ENCODE results near the gene GRXCR2. TPM values are rescaled to one million over a fixed set of nuclear protein-coding genes. Genes with fewer than 3 reads are reported as not detected.

GRXCR2 gene
- total and polyA plus RNA-seq, 2 of the 13 experiments (the other 11 are each of a cell fraction or from before 2014, with no cell fraction given), result not detected

DNA sequence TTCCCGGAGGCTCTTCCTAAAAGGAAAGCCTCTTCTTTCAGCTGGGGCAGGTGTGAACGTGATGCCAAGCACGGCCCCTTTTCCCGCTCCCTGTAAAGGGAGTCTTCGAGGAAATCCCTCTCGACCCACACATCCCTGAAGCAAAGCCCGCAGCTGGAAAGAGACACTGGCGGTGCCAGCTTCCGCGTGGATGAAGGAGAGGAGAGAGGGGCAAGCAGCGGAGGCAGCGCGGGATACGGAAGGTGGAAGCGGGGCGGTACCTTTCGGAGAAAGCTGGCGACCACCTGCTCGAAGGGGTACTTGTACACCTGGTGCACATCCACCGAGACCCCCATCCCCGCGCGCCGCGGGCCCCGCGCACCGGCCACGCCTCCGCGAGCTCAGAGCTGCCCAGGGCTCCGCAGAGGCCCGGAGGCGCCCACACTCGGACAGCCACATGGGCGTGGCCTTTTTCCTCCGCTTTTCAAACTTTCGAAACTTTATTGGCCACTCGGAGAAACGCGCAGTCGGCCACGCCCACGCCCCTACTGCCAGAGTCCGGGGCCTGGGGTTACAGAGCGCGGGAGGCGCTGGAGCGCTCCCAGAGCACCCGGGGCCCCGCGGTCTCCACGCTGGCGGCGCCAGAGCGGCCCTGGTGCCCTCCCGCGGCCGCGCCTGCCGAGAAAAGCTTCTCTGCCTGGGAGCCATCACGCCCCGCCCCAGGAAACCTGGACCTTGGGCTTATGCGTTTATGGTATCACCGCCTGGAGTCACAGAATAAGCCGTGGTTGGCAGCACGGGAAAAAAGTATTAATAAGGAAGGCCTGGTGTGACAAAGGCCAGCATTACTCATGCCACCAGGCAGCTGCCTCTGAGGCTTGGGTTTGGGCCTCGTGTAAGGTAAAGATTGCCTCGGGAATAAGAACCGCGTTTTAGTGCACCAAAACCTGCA is 37.6 kb downstream of the GRXCR2 start, which contains the start of gene PRELID2 (continued):
- TF ChIP-seq, protein P1, sequence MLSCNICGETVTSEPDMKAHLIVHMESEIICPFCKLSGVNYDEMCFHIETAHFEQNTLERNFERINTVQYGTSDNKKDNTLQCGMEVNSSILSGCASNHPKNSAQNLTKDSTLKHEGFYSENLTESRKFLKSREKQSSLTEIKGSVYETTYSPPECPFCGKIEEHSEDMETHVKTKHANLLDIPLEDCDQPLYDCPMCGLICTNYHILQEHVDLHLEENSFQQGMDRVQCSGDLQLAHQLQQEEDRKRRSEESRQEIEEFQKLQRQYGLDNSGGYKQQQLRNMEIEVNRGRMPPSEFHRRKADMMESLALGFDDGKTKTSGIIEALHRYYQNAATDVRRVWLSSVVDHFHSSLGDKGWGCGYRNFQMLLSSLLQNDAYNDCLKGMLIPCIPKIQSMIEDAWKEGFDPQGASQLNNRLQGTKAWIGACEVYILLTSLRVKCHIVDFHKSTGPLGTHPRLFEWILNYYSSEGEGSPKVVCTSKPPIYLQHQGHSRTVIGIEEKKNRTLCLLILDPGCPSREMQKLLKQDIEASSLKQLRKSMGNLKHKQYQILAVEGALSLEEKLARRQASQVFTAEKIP (CRISPR knock-in tag; IDR thresholded peaks at IDR 0.05; ENCODE audit: borderline replicate concordance), result no peak
- TF ChIP-seq ZNF260 (CRISPR knock-in tag; IDR thresholded peaks at IDR 0.05; ENCODE audit: borderline replicate concordance, low read depth) (no peak), GTF3A (CRISPR knock-in tag; conservative IDR thresholded peaks at IDR 0.05) (peak; percentile 67; the same call in 1 of the 2 replicates), MBD4 (IDR thresholded peaks at IDR 0.05; ENCODE audit: borderline replicate concordance, low read length) (no peak), IRX3 (CRISPR knock-in tag; IDR thresholded peaks at IDR 0.05; ENCODE audit: borderline replicate concordance, low read depth) (peak; percentile 73; the same call in 1 of the 2 replicates), ARID2 (CRISPR knock-in tag; IDR thresholded peaks at IDR 0.05; ENCODE audit: borderline replicate concordance) (peak; percentile 97), ZNF124 (CRISPR knock-in tag; IDR thresholded peaks at IDR 0.05) (peak; percentile 84), MAZ (IDR thresholded peaks at IDR 0.05; ENCODE audit: borderline replicate concordance, low read depth, low read length) (no peak), MAZ (CRISPR knock-in tag; IDR thresholded peaks at IDR 0.05; ENCODE audit: low read depth) (peak; percentile 85), ZNF670 (CRISPR knock-in tag; IDR thresholded peaks at IDR 0.05; ENCODE audit: borderline replicate concordance) (0 out of 2 replicates have a peak, but pooled peaks have one; percentile 36), TBX2 (CRISPR knock-in tag; IDR thresholded peaks at IDR 0.05; ENCODE audit: borderline replicate concordance) (peak; percentile 80; the same call in 1 of the 2 replicates)
- TF ChIP-seq, protein P2, sequence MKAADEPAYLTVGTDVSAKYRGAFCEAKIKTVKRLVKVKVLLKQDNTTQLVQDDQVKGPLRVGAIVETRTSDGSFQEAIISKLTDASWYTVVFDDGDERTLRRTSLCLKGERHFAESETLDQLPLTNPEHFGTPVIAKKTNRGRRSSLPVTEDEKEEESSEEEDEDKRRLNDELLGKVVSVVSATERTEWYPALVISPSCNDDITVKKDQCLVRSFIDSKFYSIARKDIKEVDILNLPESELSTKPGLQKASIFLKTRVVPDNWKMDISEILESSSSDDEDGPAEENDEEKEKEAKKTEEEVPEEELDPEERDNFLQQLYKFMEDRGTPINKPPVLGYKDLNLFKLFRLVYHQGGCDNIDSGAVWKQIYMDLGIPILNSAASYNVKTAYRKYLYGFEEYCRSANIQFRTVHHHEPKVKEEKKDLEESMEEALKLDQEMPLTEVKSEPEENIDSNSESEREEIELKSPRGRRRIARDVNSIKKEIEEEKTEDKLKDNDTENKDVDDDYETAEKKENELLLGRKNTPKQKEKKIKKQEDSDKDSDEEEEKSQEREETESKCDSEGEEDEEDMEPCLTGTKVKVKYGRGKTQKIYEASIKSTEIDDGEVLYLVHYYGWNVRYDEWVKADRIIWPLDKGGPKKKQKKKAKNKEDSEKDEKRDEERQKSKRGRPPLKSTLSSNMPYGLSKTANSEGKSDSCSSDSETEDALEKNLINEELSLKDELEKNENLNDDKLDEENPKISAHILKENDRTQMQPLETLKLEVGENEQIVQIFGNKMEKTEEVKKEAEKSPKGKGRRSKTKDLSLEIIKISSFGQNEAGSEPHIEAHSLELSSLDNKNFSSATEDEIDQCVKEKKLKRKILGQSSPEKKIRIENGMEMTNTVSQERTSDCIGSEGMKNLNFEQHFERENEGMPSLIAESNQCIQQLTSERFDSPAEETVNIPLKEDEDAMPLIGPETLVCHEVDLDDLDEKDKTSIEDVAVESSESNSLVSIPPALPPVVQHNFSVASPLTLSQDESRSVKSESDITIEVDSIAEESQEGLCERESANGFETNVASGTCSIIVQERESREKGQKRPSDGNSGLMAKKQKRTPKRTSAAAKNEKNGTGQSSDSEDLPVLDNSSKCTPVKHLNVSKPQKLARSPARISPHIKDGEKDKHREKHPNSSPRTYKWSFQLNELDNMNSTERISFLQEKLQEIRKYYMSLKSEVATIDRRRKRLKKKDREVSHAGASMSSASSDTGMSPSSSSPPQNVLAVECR (CRISPR knock-in tag; IDR thresholded peaks at IDR 0.05; ENCODE audit: borderline replicate concordance), result peak; percentile 85
- TF ChIP-seq, protein P3, sequence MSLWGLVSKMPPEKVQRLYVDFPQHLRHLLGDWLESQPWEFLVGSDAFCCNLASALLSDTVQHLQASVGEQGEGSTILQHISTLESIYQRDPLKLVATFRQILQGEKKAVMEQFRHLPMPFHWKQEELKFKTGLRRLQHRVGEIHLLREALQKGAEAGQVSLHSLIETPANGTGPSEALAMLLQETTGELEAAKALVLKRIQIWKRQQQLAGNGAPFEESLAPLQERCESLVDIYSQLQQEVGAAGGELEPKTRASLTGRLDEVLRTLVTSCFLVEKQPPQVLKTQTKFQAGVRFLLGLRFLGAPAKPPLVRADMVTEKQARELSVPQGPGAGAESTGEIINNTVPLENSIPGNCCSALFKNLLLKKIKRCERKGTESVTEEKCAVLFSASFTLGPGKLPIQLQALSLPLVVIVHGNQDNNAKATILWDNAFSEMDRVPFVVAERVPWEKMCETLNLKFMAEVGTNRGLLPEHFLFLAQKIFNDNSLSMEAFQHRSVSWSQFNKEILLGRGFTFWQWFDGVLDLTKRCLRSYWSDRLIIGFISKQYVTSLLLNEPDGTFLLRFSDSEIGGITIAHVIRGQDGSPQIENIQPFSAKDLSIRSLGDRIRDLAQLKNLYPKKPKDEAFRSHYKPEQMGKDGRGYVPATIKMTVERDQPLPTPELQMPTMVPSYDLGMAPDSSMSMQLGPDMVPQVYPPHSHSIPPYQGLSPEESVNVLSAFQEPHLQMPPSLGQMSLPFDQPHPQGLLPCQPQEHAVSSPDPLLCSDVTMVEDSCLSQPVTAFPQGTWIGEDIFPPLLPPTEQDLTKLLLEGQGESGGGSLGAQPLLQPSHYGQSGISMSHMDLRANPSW (CRISPR knock-in tag; IDR thresholded peaks at IDR 0.05; ENCODE audit: borderline replicate concordance), result peak; percentile 80; the same call in 1 of the 2 replicates
- TF ChIP-seq, protein P4, sequence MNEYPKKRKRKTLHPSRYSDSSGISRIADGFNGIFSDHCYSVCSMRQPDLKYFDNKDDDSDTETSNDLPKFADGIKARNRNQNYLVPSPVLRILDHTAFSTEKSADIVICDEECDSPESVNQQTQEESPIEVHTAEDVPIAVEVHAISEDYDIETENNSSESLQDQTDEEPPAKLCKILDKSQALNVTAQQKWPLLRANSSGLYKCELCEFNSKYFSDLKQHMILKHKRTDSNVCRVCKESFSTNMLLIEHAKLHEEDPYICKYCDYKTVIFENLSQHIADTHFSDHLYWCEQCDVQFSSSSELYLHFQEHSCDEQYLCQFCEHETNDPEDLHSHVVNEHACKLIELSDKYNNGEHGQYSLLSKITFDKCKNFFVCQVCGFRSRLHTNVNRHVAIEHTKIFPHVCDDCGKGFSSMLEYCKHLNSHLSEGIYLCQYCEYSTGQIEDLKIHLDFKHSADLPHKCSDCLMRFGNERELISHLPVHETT (CRISPR knock-in tag; conservative IDR thresholded peaks at IDR 0.05), result 0 out of 2 replicates have a peak, but pooled peaks have one; percentile 28
- TF ChIP-seq, protein P5, sequence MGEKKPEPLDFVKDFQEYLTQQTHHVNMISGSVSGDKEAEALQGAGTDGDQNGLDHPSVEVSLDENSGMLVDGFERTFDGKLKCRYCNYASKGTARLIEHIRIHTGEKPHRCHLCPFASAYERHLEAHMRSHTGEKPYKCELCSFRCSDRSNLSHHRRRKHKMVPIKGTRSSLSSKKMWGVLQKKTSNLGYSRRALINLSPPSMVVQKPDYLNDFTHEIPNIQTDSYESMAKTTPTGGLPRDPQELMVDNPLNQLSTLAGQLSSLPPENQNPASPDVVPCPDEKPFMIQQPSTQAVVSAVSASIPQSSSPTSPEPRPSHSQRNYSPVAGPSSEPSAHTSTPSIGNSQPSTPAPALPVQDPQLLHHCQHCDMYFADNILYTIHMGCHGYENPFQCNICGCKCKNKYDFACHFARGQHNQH (CRISPR knock-in tag; IDR thresholded peaks at IDR 0.05), result peak; percentile 34
